Activated CD8-positive, alpha-beta T cell treated with anti-CD3 and anti-CD28 coated beads for 36 hours (primary cell): Measurements from ENCODE around the gene TBL1X. TPM values are rescaled to one million over a fixed set of nuclear protein-coding genes. Genes with fewer than 3 reads are reported as not detected.

Experiments
- ATAC-seq: fragments of 200-7000 bp; cut with Tn5 transposase; one replicate; pipeline ENCODE4 v1.10.0; 2021; ENCODE audit warnings: mild to moderate bottlenecking, moderate library complexity
- CTCF ChIA-PET: fragments of 350-600 bp; sonication (Branson Sonifier 250); formaldehyde crosslinking; loops from one replicate; lab custom pipeline; 2021; ENCODE audit warnings: antibody characterized with exemption; lab: Charles Lee
- POLR2A ChIA-PET: fragments of 350-600 bp; sonication (Branson Sonifier 250); formaldehyde crosslinking; loops from one replicate; lab custom pipeline; 2021; ENCODE audit warnings: antibody characterized with exemption; lab: Charles Lee
- DNase-seq: peaks from one replicate; pipeline ENCODE4 v3.0.0-alpha.2; 2020
- H3K27ac Mint-ChIP-seq: one replicate; pipeline ENCODE4 v1.8.0; 2021; ENCODE audit warnings: mild to moderate bottlenecking, mixed read lengths
- H3K27me3 Mint-ChIP-seq: one replicate; pipeline ENCODE4 v1.8.0; 2021; ENCODE audit warnings: mixed read lengths
- H3K36me3 Mint-ChIP-seq: one replicate; pipeline ENCODE4 v1.8.0; 2021; ENCODE audit warnings: low read depth, mixed read lengths
- H3K4me1 Mint-ChIP-seq: one replicate; pipeline ENCODE4 v1.8.0; 2021; ENCODE audit warnings: low read depth, mixed read lengths
- H3K4me3 Mint-ChIP-seq: one replicate; pipeline ENCODE4 v1.8.0; 2021; ENCODE audit warnings: mild to moderate bottlenecking, moderate library complexity, mixed read lengths
- H3K9me3 Mint-ChIP-seq: one replicate; pipeline ENCODE4 v1.8.0; 2021; ENCODE audit warnings: mixed read lengths
- intact Hi-C: fragments of 100-400 bp; cut with micrococcal nuclease; formaldehyde crosslinking; loops from one replicate; pipeline ENCODE4 v1.10.0; 2022
- total RNA-seq, 2 experiments: library from RNA; stranded (reverse); gene quantifications; one replicate each; pipeline ENCODE4 v1.2.3, GENCODE V29; 2021
- TF ChIP-seq, protein P1 (sequence below): fragments of 200-600 bp; IDR thresholded peaks from one replicate; pipeline ENCODE4 v1.8.0; 2022; ENCODE audit warnings: antibody characterized with exemption, mild to moderate bottlenecking

TBL1X gene
- total RNA-seq, 2 experiments from 2014 or later = 28.9 to 32.0 TPM

DNA sequence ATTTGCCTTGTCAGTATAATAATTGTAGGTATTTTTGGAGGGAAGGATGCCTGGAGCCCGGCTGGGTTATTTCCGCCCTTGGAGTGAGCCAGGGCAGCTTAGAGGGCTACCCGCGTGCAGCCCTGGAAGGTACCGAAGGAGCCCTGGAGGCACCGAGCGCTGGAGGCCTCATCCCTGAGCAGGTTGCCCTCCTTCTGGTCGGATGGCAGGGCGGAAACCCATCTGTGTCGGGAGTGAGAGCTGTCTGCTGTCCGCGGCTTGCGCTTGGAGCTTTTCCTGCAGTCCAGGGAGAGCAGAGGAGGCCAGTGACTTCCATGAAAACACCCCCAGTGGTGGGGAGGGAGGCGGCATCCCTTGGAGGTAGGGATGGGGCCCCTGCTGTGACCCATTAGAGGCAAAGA, 122.1 kb downstream of the TBL1X start:
- H3K9me3 Mint-ChIP-seq = peaks cover under 1% of the 10 kb centered on the region
- CTCF ChIA-PET = interaction anchor here (0.5 kb wide), 1 partner anchor 399 kb away, joined by 3 read pairs; no protein-coding TSS in a partner anchor
- DNase-seq = no peak
- H3K27me3 Mint-ChIP-seq = no peaks in the 10 kb centered on the region
- no peak overlapping the region for H3K27ac Mint-ChIP-seq
- TF ChIP-seq, protein P1, sequence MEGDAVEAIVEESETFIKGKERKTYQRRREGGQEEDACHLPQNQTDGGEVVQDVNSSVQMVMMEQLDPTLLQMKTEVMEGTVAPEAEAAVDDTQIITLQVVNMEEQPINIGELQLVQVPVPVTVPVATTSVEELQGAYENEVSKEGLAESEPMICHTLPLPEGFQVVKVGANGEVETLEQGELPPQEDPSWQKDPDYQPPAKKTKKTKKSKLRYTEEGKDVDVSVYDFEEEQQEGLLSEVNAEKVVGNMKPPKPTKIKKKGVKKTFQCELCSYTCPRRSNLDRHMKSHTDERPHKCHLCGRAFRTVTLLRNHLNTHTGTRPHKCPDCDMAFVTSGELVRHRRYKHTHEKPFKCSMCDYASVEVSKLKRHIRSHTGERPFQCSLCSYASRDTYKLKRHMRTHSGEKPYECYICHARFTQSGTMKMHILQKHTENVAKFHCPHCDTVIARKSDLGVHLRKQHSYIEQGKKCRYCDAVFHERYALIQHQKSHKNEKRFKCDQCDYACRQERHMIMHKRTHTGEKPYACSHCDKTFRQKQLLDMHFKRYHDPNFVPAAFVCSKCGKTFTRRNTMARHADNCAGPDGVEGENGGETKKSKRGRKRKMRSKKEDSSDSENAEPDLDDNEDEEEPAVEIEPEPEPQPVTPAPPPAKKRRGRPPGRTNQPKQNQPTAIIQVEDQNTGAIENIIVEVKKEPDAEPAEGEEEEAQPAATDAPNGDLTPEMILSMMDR = no peak
- ATAC-seq = no peak
- H3K36me3 Mint-ChIP-seq = peaks cover 6% of the 10 kb centered on the region
- POLR2A ChIA-PET = no interaction called here
- peaks cover 36% of the 10 kb centered on the region for H3K4me1 Mint-ChIP-seq
- intact Hi-C loops = no loop called here
- no peak overlapping the region for H3K4me3 Mint-ChIP-seq

DNA sequence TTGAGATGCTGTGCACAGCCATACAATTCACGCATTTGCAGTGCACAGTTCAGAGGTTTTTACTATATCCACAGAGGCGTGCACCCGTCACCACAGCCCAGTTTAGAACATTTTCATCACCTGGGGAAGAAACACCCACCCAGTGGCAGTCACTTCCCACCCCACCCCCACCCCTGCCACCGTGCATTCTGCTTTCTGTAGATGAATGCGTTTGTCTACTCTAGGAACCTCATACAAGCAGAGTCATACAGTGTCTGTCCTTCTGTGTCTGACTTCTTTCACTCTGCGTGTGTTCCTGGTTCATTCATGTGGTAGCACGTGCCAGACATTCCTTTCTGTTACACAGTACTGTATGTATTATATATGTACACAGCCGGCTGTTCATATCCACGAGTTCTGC, 122.8 kb downstream of the TBL1X start:
- Mint-ChIP-seq H3K27ac (no peak overlapping the region), H3K4me1 (peaks cover 34% of the 10 kb centered on the region), H3K4me3 (no peak overlapping the region), H3K27me3 (no peaks in the 10 kb centered on the region), H3K9me3 (peaks cover 2% of the 10 kb centered on the region), H3K36me3 (peaks cover 11% of the 10 kb centered on the region)
- TF ChIP-seq, protein P1 = no peak
- ATAC-seq = peak; percentile 55
- CTCF ChIA-PET = no interaction called here
- no peak for DNase-seq
- intact Hi-C loops = no loop called here
- POLR2A ChIA-PET = no interaction called here

DNA sequence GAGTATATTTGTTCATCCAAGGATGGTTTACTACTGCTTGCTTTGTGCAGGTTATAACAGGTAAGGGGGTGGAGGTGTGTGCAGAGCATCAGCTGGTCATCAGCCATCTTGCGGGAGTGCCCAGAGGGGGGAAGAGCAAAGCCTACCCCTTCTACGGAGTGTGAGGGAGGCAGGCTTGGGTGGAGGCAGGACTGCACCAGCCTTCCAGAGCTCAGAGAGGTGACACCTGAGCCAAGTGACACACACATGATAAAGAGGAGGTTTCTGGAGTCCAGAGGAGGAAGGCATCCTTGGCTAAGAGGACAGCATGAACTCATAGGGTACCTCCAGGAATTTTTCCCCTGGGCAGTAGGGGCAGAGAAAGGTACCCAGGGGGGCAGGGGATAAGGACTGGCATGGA, 126.6 kb downstream of the TBL1X start:
- no peaks in the 10 kb centered on the region for H3K27me3 Mint-ChIP-seq
- no peak overlapping the region for H3K4me3 Mint-ChIP-seq
- peaks cover 14% of the 10 kb centered on the region for H3K4me1 Mint-ChIP-seq
- H3K9me3 Mint-ChIP-seq = peaks cover 2% of the 10 kb centered on the region
- peaks cover 11% of the 10 kb centered on the region for H3K36me3 Mint-ChIP-seq
- no peak overlapping the region for H3K27ac Mint-ChIP-seq
- DNase-seq (no peak), ATAC-seq (no peak)
- TF ChIP-seq, protein P1 = no peak
- CTCF ChIA-PET = no interaction called here
- POLR2A ChIA-PET = no interaction called here
- intact Hi-C loops = no loop called here

DNA sequence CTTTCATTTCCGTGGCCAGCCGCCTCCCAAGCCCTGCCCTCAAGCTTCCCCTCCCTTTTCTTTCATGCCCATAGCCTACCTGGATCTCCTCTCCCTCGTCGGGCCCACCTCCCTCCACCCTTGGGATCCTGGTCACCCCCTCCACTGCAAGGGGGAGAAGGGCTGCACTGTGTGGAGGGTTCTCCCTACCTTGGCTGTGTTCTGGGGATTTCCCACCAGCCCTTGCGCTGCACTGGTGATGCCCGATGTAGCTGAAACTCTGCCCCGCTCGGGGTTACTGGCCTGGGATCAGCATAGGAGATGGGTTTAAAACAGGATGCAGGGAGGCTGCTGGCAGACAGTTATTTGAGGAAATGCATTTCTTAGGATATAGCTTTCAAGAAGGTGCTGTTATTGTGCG, 128.9 kb downstream of the TBL1X start:
- peaks cover 2% of the 10 kb centered on the region for H3K9me3 Mint-ChIP-seq
- no peak for DNase-seq
- TF ChIP-seq, protein P1 = no peak
- H3K27ac Mint-ChIP-seq = no peak overlapping the region
- no peak for ATAC-seq
- H3K27me3 Mint-ChIP-seq = no peaks in the 10 kb centered on the region
- ChIA-PET POLR2A (no interaction called here), CTCF (no interaction called here)
- peaks cover 5% of the 10 kb centered on the region for H3K4me1 Mint-ChIP-seq
- intact Hi-C loops = no loop called here
- H3K36me3 Mint-ChIP-seq = peaks cover 11% of the 10 kb centered on the region
- H3K4me3 Mint-ChIP-seq = no peak overlapping the region

DNA sequence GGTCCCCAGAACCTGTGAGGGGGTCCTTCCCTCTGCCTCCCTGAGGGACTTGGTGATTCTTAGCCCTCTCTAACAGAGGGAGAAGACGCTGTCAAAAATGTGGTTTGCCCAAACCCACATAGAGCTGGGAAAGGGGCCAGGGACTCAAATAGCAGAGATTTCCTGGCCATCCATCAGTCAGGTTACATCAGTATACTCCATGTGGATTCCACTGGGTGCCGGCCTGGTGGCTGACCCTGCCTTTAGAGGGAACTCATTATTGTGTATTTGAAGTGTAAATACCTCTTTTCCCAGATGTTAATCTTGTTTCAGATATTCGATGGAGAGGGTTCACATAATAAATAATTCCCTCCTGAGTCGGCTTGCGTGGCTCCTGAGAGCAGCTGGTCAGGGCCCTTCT, 130.3 kb downstream of the TBL1X start:
- TF ChIP-seq, protein P1 = no peak
- no peak overlapping the region for H3K4me3 Mint-ChIP-seq
- H3K36me3 Mint-ChIP-seq = peaks cover 9% of the 10 kb centered on the region
- ChIA-PET CTCF (no interaction called here), POLR2A (no interaction called here)
- no peak for DNase-seq
- H3K27ac Mint-ChIP-seq = no peak overlapping the region
- no peak for ATAC-seq
- H3K9me3 Mint-ChIP-seq = peaks cover 2% of the 10 kb centered on the region
- H3K27me3 Mint-ChIP-seq = no peaks in the 10 kb centered on the region
- H3K4me1 Mint-ChIP-seq = peaks cover 7% of the 10 kb centered on the region
- intact Hi-C loops = no loop called here
